Activated gamma-delta T cell treated with Interleukin-2 at 50 U/mL for 16 hours (primary cell): Measurements from ENCODE around the gene DCC.

ENCODE experiments used
- DNase-seq: peaks from one replicate; pipeline ENCODE4 v3.0.0-alpha.2; 2020

DCC gene

DNA sequence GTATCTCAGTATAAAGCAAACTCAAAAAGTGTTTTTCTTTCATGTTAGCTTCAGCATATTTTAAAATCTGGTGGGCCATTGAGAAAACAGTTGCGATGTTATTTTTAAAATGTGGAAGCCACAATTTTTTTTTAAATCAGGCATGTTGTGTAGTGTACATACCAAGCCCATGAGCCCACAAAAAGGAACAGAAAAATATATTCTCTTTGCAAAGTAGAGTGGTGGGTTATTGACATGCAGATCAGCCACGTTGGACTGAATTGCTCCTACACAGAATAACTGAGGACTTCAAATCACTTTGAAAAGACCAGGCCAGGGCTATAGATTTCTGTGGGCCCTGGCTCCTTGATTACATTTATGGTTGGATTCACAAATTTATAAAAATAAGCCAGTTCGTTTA lies 774.4 kb downstream of the DCC start:
- no peak for DNase-seq

DNA sequence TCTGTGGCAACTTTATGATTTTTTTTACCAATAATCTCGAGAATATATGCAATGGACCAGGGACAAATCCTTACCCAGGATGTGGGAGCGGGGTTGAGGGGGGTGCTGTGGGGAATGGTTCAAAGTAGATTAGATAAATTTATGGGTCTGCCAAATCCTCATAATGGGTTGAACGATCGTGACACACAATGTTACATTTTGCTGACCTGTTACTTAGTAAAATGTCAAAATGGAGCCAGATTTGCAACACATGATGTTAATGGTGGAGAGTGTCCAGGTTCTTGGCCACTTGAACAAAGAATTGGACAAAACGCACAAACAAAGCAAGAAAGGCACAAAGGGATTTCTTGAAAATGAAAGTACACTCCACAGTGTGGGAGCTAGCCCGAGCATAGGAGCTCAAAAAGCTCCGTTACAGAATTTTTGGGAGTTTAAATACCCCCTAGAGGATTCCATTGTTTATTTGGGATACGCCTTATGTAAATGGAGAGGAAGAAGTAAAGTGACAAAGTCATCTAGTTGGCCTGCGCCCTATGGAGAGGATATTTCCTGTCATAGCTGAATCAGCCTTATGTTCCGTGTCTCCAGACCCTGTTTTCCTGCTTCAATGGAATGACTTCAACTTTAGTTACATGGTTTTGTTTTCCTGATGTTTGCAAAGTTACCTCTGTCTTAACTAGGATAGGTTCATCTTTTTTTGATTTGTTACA lies 776.0 kb downstream of the DCC start:
- DNase-seq = no peak

DNA sequence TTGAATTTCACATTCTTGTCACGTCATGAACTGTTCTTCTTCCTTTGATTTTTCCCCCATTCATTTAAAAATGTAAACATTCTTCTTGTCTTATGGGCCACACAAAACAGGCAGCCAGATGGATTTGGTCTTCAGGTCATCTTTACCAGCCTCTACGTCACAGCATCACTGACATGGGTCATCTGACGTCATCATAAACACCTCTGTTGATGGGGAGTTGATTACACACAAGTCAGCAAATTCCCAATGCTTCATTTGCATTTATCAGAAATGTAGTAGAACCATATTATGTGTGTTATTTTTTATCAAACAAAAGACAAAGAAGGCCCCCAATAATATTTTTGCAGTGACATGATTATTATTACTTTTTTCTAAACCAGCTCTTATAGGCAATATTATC lies 777.9 kb downstream of the DCC start:
- no peak for DNase-seq

DNA sequence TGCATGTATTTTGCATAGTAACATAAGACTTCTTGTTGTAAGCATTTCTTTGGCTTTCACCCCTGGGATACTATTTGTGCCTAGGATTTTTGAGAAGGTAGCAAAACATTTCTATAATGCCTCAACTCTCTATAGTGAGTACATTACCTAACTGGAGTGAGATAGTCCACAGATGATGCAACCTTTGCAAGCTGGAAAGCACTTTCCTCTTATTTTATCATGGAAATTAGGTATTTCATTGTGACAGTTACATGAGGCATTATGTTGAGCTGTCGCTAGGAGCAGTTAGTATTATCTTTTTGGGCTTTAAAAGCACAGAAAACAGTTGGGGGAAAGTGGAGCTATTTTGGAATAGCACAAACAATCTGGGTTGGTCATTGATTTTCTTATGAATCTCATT lies 786.2 kb downstream of the DCC start:
- DNase-seq = no peak

DNA sequence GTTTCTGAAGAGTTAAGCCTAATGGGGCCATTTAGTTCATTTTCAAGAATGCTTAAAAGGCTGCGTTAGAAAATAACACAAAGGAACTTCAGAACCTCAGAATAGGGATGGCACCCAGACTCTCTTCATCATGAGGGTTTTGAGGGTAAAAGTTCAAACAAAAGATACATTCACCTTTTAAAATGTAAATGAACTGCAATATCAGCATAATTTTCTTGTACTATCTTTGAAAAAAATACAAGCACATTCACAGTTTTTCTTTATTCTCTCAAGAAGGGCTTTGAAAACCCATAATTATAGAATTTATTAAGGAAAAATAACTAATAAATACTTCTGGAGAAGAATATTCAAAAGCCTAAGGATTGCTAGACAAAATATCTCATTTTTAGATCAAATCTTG lies 791.0 kb downstream of the DCC start:
- no peak for DNase-seq

DNA sequence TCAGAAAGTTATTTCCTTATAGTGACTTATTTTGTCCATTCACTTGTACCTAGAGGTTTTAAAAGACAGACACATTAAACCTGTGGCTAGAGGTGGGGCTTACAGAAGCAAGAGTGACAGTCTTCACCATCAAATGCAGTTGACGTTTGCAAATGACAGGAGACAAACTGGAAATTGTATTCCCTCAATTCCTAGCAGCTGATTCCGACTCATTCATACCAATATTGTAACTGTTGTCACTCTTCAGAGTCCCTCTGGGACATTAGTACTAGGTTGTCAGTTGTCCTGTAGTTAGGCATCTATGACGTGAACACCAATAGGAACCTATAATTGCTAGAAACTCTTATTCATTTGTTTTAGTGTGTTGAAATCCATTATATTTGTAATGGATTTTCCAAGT lies 794.7 kb downstream of the DCC start:
- DNase-seq = no peak

DNA sequence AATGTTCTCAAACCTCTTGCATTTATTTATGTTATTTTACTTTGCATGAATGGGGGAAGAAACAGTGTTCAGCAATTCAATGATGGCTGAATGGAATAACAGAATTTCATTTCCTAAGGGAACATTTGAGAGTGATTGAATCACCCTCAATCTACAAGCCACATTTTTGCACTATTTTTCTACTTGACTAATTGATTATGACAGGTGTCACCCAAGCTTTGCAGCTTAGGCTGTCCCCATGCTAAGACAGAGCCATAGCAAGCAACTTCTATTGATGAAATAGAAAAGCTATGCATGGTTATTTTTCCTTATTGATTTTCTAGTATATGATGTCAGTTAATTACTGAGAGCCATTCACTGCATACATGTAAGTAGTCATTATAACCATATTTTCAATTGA lies 795.7 kb downstream of the DCC start:
- no peak for DNase-seq

DNA sequence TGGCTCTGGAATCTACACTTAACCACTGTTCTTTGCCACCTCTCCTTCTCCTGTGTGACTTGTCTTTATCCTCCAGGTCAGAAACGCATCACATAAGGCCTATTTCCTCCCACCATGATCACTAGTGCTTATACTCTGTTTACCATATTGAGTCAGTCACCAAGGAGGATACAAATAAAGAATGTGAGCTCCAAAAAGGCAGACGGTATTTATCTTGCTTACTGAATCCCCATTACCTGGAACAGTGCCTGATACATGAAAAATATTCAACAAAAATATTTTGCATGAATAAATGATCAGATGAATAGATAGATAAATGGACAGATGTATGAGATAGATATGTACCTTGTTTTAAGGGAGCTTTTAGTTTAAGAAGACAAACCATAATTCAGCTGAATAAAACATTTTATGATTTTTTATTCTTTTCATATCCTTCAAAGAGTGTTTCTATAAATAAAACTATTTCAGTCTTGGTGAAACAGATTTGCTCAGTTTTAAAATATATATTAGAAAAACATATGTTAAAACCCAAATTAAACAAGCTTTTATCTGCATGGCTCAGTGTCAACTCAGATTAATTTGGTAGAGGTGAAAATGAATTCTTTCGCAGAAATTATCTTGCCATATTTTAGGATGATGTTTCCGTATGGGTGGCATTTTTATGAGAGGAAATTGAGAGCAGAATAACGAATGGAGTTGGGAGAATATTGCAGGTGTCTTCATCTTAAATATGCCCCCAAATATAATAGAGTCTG lies 799.9 kb downstream of the DCC start:
- no peak for DNase-seq

DNA sequence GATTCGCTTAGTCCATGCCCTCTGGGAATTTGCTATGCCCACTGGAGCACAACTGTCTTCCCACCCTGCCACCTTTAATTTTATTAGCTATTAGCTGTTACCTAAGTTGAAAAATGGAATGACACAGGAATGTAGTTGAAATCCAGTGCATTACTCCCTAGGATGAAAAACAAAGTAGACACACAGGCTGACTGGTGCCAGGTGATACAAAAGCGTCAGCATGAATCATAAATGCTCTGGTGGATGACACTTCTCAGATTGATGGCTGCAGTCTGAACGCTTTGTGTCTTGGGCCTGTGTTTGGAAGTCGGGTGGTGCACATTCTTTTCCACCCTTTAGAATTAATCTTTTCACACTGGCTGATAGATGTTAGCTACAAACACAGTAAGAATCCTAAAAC lies 802.0 kb downstream of the DCC start:
- DNase-seq = no peak

DNA sequence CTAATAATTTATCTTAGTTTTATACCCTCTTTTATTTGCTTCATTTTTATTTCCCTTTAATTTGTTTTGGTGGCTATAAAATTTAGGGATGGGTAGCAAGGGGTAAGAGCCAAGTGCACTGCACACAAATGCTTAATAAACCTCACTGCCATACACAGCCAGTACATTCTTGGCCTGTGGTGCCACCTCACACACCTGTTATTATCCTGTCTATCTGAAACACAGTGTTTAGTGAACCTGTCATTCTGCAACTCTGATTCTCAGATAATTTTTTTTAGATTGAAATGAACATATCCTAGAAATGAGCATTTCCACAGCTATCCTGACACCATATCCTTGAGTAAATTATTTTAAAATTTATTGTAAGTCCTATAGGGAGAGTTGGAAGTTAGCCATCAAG lies 807.5 kb downstream of the DCC start:
- DNase-seq = no peak

DNA sequence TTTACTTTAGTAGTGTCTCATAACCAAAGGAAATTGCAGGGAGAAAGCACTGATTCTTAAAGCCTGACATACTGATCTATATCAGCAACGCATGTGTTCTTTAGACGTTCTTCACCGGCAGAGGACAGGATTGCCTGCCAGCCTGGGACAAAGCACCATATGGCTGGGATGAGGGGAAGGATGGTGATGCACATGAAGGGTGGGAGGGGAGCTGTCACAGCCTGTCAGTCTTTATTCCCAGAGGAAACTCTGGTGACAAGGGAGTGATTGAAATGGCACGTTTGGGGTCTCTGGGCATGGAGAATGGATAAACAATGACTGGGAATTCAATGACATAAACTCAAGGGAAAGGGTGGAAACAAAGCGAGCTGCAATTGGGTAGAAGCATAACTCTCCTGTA lies 808.1 kb downstream of the DCC start:
- no peak for DNase-seq

DNA sequence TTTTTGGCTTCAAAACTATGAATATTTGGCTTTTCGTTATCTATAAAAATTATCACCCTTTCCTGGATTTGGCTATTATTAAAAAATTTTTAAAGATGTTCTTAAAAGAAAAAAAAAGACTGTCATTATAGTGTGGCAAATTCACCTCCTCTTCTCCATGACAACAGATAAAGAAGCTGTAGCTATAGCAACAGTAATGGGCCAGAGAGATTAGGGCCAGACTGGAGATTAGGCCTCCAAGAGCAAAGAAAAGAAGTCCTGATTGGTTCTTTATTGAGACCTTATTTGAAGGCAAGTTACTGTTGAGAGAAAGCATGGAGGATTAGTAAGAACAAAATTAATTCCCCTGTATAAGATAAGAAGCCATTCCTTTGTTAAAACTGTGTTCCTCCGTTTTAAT lies 812.5 kb downstream of the DCC start:
- no peak for DNase-seq

DNA sequence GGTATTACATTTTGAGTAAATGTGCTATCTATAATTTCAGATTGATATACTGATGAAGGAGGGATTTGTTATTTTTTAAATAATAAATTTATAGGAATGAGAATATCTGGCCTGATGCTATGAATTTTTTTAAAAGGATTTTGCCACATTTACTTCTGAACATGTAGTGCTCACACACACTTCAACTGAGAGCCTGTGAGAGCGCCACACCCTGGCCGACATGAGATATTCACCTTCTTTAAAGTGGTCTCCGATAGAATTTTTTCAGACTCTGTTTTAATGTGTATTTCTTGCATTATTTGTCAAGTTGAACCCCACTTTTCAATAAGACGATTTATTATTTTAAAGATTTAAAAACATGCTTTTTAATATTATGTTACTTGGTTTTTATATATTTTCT lies 813.3 kb downstream of the DCC start:
- no peak for DNase-seq

DNA sequence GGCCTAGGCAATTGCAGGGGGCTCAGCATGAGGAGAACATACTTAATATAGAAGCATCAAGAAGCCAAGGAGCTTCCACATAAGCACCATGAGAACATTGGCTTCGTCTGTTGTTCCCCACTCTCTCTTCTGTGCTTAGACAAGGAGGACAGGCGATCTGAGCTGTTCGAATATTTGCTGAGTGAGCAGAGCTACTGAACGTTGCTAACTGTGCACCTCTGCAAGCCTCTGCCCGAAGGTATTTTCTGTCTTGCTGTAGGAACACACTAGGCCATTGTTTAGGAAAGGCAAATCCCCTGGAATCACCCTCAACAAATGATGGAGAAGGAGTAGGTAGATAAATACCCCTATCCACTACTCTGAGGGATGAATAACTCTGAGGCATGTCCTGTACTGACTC lies 813.8 kb downstream of the DCC start:
- DNase-seq = no peak

DNA sequence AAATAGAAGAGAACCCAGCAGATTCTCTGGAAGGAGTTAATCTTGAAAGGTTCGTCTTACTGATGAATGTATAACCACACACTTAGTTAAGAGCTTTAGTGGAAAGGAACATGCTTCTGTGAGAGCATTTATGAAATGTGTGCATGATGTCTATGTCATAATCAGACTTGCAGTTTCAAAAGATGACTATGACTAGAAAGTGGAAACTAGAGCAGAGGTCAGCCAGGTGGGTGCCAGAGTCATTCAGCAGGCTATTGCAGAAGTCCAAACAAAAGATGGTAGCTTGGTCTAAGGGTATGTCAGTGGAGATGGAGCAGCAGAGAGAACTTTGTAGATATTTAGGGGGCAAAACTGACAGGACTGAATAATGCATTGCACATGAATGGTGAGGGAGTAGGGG lies 825.8 kb downstream of the DCC start:
- DNase-seq = no peak

DNA sequence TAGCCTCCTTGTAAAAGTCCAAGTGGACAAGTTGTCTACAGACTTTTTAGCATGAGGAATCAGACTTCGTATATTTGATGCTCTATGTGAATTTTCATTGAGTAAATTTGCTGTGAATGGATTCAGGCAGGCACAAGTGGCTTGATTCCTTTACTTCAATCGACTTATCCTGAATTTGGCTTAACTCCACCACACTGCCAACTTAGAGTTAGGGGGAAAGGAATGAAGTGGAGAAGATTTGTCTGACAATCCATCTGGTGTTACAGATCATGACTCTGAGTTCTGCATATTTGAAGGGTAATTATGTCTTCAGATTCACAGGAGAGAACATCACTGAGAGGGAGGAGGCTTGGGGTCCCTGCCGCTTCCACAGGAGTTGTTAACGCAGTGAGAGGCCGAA lies 829.3 kb downstream of the DCC start:
- DNase-seq = no peak

DNA sequence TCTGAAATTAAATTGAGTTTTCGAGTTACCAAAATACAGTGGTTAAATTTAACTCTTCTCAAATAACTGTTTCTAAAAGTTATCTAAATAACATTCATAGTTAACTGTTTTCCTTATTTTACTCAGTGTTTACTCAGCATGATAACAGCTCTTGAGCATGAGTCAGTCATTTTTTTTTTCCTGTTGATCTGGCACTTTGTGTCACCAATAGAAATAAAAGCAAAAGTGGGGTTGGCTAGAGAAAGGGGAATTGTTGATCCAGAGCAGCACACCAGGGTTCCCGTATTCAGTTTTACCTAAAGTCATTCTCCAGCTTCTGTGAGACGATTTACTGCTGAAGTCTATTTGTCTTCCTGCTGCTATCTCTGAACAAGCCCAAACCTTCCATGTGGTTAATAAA lies 851.6 kb downstream of the DCC start:
- DNase-seq = no peak

DNA sequence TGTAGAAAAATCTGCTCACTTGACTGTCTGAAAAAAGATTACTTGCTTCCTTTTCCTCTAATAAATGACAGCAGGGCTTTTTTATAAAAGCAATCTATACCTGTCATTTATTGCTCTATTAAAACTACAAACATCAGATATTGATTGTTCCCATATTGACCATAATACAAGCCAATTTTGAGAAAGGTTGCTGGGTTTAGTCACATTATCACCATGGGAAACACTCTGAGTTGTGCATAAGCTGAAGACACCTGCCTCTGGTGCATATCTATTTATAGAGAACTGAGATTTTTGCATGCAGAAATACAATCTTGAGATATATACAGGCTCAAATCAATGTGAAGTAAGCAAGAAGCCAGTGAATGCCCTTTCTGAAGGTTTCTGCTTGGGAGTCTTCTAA lies 853.9 kb downstream of the DCC start:
- DNase-seq = no peak

DNA sequence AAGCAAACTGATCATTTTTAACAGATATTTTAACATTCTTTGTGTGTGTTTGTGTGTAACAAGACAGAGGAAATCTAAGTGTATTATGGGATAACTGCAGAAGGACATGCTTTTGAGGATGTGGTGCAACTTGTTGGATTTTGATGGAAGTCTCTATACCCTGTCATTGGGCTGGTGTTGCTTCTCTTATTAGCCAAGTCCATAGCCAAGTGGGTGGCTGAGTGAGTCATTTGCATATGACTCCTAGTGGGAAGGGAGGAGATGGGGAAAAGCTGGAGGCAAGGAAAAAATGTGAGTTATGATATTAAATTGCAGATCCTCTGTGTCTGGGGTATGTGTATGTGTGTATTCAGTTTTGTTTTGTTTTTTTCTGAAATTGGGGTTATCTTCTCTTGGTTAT lies 879.9 kb downstream of the DCC start:
- DNase-seq = no peak

DNA sequence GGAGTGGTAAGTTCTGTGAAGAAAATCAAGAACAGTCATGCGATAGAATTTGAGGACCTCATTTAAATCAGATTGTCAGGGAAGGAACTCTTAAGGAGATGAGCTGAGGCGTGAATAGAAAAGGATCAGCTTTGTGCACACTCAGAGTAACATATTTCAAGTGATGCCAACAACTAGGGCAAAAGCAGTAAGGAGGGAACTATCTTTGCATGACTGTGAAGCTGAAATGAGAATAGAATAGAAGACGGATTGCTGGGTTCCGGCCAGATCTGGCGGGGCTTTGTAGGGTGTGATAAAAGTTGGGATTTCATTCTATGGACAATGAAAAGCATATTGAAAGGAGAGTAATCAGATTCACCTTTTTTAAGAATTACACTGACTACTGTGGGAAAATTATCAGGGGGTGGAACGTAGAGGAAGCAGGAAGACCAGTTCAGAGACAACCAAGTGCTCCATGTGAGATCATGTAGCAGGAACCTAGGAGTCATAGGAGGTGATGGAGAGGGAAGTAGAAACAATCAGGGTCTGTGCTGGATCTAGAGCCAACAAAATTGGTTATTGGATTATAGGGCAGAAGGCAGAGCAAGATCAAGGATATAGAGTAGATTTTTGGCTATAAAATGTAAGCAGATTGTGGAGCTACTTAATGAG lies 884.3 kb downstream of the DCC start:
- no peak for DNase-seq

DNA sequence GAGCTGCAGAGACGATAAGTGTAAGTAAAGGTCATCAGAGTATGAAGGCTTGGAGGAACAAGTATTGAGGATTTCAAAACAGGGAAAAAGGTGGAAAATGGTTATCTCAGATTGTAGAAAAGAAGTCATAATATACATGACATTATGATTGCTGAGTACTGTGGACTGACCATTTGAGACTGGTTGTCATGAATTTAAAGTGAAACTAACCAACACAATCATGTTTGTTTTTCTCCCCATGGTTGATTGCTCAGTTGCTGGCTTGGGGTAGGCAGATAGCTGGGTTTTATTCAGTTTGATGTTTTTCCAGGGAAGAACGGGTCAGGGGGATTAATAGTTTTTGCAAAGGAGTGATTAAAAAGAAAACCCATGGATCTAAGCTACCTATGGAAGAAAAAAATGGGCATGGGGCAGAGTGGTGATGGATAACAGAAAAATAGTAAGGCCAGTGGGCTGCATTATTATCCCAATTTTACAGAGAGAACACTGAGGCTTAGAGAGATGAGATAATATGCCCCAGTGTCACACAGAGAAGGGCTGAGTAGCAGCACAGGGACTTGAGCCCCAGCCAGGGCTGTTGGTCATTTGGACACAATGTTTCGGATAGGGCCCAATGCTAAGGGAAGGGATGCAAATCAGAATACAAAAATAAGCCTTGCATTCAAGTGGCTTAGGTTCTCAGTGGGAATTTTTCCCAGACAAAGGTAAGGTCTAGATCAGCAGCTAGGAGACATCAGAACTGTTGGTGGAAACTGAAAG lies 885.7 kb downstream of the DCC start:
- DNase-seq = no peak

DNA sequence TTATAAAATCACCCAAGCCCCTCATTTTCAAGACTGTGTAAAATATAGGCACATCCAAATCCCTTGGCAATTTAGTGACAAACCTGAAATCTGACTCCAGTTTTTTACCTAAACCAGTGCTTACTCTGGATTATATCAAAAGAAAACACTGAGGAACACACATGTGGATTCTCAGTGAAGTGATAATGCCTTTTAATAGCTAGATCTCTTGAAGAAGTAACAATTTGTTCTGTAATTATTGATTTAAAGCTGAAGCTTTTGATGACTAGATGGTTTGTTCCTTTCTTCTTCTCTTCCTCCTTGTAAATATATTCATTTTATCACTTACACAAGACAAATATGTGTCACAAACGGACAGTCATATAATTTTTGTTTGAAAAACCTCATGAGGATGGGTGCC lies 894.6 kb downstream of the DCC start:
- DNase-seq = no peak

DNA sequence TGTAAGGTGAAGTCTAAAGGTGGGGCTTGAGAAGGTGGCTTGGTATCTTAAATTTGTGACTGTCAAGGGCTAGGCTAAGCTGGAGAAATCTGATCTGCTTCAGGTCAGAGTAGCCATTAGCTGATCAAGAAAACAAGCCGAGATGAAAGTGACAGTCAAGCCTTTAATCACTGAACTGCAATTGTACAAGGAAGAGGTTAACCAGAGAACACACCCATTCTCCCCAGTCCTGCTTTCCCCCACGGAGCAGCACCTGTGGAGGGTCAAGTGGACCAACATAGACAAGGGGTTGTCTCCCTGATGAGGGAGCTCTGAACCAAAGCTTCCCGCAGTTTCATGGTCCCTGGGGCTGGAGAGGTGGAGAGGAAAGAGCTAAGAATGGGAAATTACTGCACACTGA lies 901.2 kb downstream of the DCC start:
- no peak for DNase-seq

DNA sequence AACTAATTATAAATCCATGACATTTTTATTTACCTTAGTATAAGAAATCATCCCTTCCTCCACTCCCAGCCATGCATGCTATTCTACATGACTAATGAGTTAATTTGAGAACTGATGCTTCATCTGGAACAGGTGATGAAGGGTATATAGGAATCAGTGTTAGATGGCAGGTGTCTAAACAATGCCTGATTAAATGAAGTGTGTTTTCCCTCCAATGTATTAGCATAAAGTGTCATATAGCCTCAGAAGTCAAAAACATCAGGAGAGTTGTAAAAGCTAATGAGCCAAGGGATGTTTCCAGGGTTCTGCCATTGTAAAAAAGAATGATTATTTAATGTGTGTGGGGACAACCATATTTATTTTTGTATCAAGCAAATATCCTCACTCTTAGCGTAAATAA lies 913.8 kb downstream of the DCC start:
- no peak for DNase-seq
